Measurements from ENCODE around the gene NFASC. TPM values are rescaled to one million over a fixed set of nuclear protein-coding genes. Genes with fewer than 3 reads are reported as not detected.

NFASC gene
- total RNA-seq, 4 donors from 2014 or later = 12.7 to 41.7 (median 19.2) TPM

- H3K27me3 ChIP-seq = no peaks in the 10 kb centered on the region
- 61% methylated on average over 16 of the region's 16 CpGs for WGBS
- no peaks in the 10 kb centered on the region for H3K9me3 ChIP-seq
- H3K36me3 ChIP-seq = no peaks in the 10 kb centered on the region
- H3K4me3 ChIP-seq = no peak overlapping the region
- DNase-seq (ENCODE audit: low spot score in 2 of 2) = no peak
- TF ChIP-seq CTCF (IDR thresholded peaks at IDR 0.05) (no peak), POLR2AphosphoS5 (IDR thresholded peaks at IDR 0.05) (no peak)
- peak overlapping the region; percentile 12 for H3K27ac ChIP-seq
- H3K4me1 ChIP-seq = peaks cover 5% of the 10 kb centered on the region
These were observed 127.1 kb downstream of the NFASC start for GRCh38 chr1:204997591-204998355.

- Histone ChIP-seq H3K9me3 (no peaks in the 10 kb centered on the region), H3K4me1 (peaks cover 21% of the 10 kb centered on the region), H3K4me3 (no peak overlapping the region), H3K36me3 (no peaks in the 10 kb centered on the region), H3K27ac (no peak overlapping the region), H3K27me3 (no peaks in the 10 kb centered on the region)
- 96% methylated on average over 14 of the region's 14 CpGs for WGBS
- TF ChIP-seq CTCF (IDR thresholded peaks at IDR 0.05) (no peak), POLR2A (IDR thresholded peaks at IDR 0.05) (no peak), EP300 (IDR thresholded peaks at IDR 0.05) (no peak), POLR2AphosphoS5 (IDR thresholded peaks at IDR 0.05) (no peak)
- DNase-seq (ENCODE audit: low spot score in 2 of 2) = no peak
These were observed 130.5 kb downstream of the NFASC start for GRCh38 chr1:205001162-205001561.

GRCh38 chr1:205002705-205003104 is 132.0 kb downstream of the NFASC start:
- TF ChIP-seq POLR2A (IDR thresholded peaks at IDR 0.05) = no peak
- TF ChIP-seq POLR2AphosphoS5 (IDR thresholded peaks at IDR 0.05) = no peak
- TF ChIP-seq CTCF (IDR thresholded peaks at IDR 0.05) = no peak
- no peak for TF ChIP-seq EP300 (IDR thresholded peaks at IDR 0.05)
- no peak for DNase-seq (ENCODE audit: low spot score in 2 of 2)
- WGBS = 79% methylated on average over 7 of the region's 7 CpGs

GRCh38 chr1:205003358-205004131 is 132.9 kb downstream of the NFASC start:
- Histone ChIP-seq H3K4me1 (peaks cover 16% of the 10 kb centered on the region), H3K9me3 (no peaks in the 10 kb centered on the region), H3K36me3 (no peaks in the 10 kb centered on the region), H3K4me3 (no peak overlapping the region), H3K27ac (no peak overlapping the region), H3K27me3 (no peaks in the 10 kb centered on the region)
- DNase-seq (ENCODE audit: low spot score in 2 of 2) = no peak
- WGBS = 57% methylated on average over 10 of the region's 10 CpGs
- no peak for TF ChIP-seq CTCF (IDR thresholded peaks at IDR 0.05)
- no peak for TF ChIP-seq EP300 (IDR thresholded peaks at IDR 0.05)
- no peak for TF ChIP-seq POLR2A (IDR thresholded peaks at IDR 0.05)
- no peak for TF ChIP-seq POLR2AphosphoS5 (IDR thresholded peaks at IDR 0.05)

More at GRCh38 chr1:205002705-205003104, 132.0 kb downstream of the NFASC start:
- Histone ChIP-seq H3K4me1 (peaks cover 16% of the 10 kb centered on the region), H3K4me3 (no peak overlapping the region), H3K9me3 (no peaks in the 10 kb centered on the region), H3K27ac (no peak overlapping the region), H3K27me3 (no peaks in the 10 kb centered on the region), H3K36me3 (no peaks in the 10 kb centered on the region)

DNA sequence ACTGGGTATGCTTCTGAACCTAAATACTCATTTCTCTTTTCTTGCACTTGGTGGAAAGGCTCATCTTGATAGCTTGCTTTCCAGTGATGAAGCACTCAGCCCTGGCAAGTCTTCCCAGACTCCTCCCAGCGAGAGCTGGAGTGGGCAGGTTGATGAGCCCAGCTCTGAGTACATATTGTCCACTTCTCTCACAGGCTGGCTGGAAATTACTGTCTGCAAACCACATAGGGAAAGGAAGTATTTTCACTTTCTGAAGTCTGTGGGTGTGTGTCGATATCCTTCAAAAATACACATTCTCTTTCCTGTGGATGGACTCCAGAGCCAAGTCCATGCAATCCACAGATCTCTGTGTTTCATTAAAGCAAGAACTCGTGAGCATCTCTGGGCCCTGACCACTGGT is 133.7 kb downstream of the NFASC start:
- Histone ChIP-seq H3K36me3 (no peaks in the 10 kb centered on the region), H3K27ac (no peak overlapping the region), H3K4me3 (no peak overlapping the region), H3K9me3 (no peaks in the 10 kb centered on the region), H3K4me1 (peaks cover 16% of the 10 kb centered on the region), H3K27me3 (no peaks in the 10 kb centered on the region)
- DNase-seq (ENCODE audit: low spot score in 2 of 2) = no peak
- WGBS = 52% methylated on average over 3 of the region's 3 CpGs
- TF ChIP-seq CTCF (IDR thresholded peaks at IDR 0.05) = no peak
- TF ChIP-seq EP300 (IDR thresholded peaks at IDR 0.05) = no peak
- TF ChIP-seq POLR2AphosphoS5 (IDR thresholded peaks at IDR 0.05) = no peak
- no peak for TF ChIP-seq POLR2A (IDR thresholded peaks at IDR 0.05)

Data from suprapubic skin (tissue), 4 donors.